Measurements from ENCODE around the gene MID2. TPM values are rescaled to one million over a fixed set of nuclear protein-coding genes. Genes with fewer than 3 reads are reported as not detected.

Gene MID2
- 7.2 and 18.6 TPM in 2 replicates for total RNA-seq (ENCODE audit: low replicate concordance)
- long read RNA-seq, partial matches to known transcripts = 2 of 4 reads
- long read RNA-seq, other reads (novel, unspliced or antisense) = 1 of 4 reads

- Mint-ChIP-seq H3K9me3 (no peaks in the 10 kb centered on the region), H3K27ac (peak within 1 kb of the TSS; percentile 65), H3K36me3 (no peaks in the 10 kb centered on the region), H3K27me3 (peaks cover 13% of the 10 kb centered on the region), H3K4me3 (peak within 1 kb of the TSS; percentile 85), H3K4me1 (ENCODE audit: unreplicated experiment) (peaks cover 6% of the 10 kb centered on the region)
- no peak for TF ChIP-seq CTCF (conservative IDR thresholded peaks at IDR 0.05)
- no peak for DNase-seq (ENCODE audit: extremely low spot score, unreplicated experiment)
Observed at GRCh38 chrX:107825698-107826237, at the start of gene MID2. TSS of gene MID2 (plus strand) at chrX:107825866. CDS start at chrX:107826427, 561 bp downstream.

- Mint-ChIP-seq H3K9me3 (no peaks in the 10 kb centered on the region), H3K4me1 (ENCODE audit: unreplicated experiment) (peaks cover 8% of the 10 kb centered on the region), H3K4me3 (peak overlapping the region; percentile 86), H3K27me3 (peaks cover 40% of the 10 kb centered on the region), H3K27ac (peak overlapping the region; percentile 12), H3K36me3 (no peaks in the 10 kb centered on the region)
- peak; percentile 81 for TF ChIP-seq CTCF (conservative IDR thresholded peaks at IDR 0.05)
- DNase-seq (ENCODE audit: extremely low spot score, unreplicated experiment) = no peak
Observed at GRCh38 chrX:107776649-107777535, 48.8 kb upstream of the MID2 start.

GRCh38 chrX:107777536-107777832 lies 48.2 kb upstream of the MID2 start, which contains the start of gene NCBP2L:
TSS of gene NCBP2L (plus strand) at chrX:107777733. CDS start at chrX:107794221, 16,488 bp downstream.
- peak within 1 kb of the TSS; percentile 12 for H3K27ac Mint-ChIP-seq
- H3K4me3 Mint-ChIP-seq = peak within 1 kb of the TSS; percentile 86
- H3K27me3 Mint-ChIP-seq = peaks cover 34% of the 10 kb centered on the region
- peaks cover 8% of the 10 kb centered on the region for H3K4me1 Mint-ChIP-seq (ENCODE audit: unreplicated experiment)
- no peak for TF ChIP-seq CTCF (conservative IDR thresholded peaks at IDR 0.05)
- DNase-seq (ENCODE audit: extremely low spot score, unreplicated experiment) = no peak
- H3K36me3 Mint-ChIP-seq = no peaks in the 10 kb centered on the region
- no peaks in the 10 kb centered on the region for H3K9me3 Mint-ChIP-seq

GRCh38 chrX:107780525-107780924 lies 45.1 kb upstream of the MID2 start:
- Mint-ChIP-seq H3K36me3 (no peaks in the 10 kb centered on the region), H3K27ac (no peak overlapping the region), H3K9me3 (no peaks in the 10 kb centered on the region), H3K27me3 (peaks cover 16% of the 10 kb centered on the region), H3K4me3 (no peak overlapping the region), H3K4me1 (ENCODE audit: unreplicated experiment) (peaks cover 8% of the 10 kb centered on the region)
- DNase-seq (ENCODE audit: extremely low spot score, unreplicated experiment) = no peak
- TF ChIP-seq CTCF (conservative IDR thresholded peaks at IDR 0.05) = no peak

GRCh38 chrX:107787827-107788226 lies 37.8 kb upstream of the MID2 start:
- H3K4me1 Mint-ChIP-seq (ENCODE audit: unreplicated experiment) = no peaks in the 10 kb centered on the region
- no peaks in the 10 kb centered on the region for H3K9me3 Mint-ChIP-seq
- H3K36me3 Mint-ChIP-seq = no peaks in the 10 kb centered on the region
- no peaks in the 10 kb centered on the region for H3K27me3 Mint-ChIP-seq
- no peak overlapping the region for H3K27ac Mint-ChIP-seq
- TF ChIP-seq CTCF (conservative IDR thresholded peaks at IDR 0.05) = no peak
- H3K4me3 Mint-ChIP-seq = no peak overlapping the region
- DNase-seq (ENCODE audit: extremely low spot score, unreplicated experiment) = no peak
